HG02623 (cell line): ENCODE results near the gene NFASC.

Source experiments
- ATAC-seq: cut with Tn5 transposase; IDR thresholded peaks from one replicate; pipeline ENCODE4 v1.9.1; 2021; ENCODE audit warnings: moderate library complexity; ENCODE audit not compliant: unreplicated experiment

The NFASC gene

DNA sequence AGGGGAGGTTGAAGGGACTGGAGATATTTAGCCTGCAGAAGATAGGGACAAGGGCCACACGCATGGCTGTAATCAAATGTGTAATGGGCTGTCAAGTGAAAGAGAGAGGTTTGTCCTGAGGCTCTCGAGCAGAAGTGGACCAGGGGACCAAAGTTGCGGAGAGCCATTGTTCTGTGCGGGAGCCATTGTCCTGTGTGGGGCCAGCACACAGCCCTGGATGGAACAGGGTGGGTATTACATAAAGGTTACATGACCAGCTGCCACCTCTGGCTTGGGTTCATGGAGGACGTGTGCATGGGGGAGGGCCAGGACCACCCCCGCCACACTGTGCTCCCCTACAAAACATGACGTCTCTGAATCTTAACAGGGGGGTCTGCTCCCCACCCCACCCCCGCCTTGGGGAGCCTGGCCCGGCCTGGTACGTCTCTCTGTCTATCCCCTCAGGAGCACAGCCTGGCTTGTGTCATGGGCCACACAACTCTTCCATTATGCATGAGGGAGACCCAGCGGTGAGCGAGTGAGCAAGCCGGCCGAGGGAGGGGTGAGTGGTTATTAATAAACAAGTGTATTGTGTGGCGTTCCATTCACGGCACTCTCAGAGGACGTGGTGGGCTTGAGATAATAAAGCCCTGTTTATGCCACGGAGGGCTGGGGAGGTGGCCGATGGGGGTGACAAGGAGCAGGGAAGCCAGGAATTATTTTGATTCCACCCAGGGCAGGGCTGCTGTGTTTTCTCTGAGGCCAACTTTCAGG is at the start of gene NFASC:
Gene NFASC, plus strand, starts transcription at position 703 of the 753 bp plus-strand sequence. CDS start 73,454 bp downstream, outside the sequence.
- ATAC-seq, result no peak

DNA sequence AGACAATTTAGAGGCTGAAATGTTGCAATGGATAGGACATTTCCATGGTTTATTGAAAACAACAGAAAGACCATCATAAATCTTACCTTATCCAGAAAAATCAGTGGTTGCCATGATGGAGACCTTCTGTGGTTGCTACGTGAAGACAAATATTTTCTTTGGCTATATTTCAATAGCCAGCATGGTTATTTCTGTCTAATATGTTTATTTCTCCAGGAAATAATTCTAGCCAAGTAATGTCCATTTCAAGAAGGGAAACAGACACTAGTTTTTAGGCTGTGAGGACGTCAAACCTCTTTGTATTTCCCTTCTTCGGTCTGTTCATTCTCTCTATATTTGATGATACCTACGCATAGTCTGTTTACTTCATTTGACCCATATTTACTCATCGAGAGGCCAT is 49.2 kb upstream of the NFASC start:
- ATAC-seq, result no peak

DNA sequence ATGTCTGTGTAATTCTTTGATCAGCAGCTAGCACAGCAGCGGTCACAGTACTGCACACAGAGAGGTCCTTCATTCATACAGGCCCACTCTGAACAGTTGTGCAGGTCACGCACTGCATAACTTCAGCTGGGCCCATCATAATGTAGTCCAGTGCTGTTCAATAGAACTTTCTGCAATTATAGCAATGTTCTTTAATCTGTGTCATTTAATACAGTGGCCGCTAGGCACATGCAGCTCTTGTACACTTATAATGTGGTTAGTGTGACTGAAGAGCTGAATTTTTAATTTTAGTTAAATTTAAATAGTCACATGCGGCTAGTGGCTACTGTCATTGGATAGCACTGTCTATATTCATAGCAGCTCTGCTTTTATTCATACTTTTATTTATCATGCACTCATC is 48.7 kb upstream of the NFASC start:
- no peak for ATAC-seq

DNA sequence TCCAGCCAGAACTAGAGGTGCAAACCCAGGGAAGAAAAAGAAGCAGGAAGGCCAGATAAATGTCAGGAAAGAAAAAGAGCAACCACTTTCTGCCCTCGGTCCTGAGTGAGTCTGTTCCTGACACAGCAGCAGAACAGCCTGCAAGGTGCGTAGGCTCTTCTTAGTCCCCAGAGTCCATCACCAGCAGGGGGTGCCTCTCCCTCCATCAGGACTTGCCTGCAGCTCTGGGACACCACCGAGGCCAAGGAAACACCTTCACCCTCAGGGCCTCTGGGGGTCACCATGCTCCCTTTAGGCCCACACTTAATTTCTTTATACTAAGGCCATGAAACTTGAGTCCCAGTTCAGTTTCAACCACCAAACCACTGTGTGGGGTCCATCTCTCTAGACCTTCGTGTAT is 43.7 kb upstream of the NFASC start:
- no peak for ATAC-seq

DNA sequence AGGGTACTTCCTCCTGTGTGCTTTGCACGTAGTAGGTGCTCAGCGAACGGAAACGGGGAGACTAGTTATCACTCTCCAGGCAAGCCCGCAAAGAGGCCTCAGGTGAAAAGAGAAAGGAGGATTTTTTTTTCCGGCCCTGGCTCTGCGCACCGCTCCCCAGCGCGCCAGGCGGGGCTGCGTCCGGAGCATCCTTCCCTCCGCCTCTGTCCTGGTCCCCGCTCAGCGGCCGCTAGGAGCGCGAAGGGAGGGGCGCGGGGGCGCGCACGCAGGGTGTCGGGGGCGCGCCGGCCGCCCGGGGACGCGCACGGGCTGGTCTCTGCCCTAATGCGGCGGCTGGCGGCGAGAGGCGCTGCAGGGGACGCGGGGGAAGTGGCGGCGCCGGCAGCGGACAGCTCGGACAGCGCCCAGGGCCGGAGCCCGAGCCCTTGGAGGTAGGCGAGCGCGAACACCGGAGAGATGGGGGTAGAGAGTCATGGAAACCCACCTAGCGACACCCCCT is 42.3 kb upstream of the NFASC start:
- no peak for ATAC-seq

DNA sequence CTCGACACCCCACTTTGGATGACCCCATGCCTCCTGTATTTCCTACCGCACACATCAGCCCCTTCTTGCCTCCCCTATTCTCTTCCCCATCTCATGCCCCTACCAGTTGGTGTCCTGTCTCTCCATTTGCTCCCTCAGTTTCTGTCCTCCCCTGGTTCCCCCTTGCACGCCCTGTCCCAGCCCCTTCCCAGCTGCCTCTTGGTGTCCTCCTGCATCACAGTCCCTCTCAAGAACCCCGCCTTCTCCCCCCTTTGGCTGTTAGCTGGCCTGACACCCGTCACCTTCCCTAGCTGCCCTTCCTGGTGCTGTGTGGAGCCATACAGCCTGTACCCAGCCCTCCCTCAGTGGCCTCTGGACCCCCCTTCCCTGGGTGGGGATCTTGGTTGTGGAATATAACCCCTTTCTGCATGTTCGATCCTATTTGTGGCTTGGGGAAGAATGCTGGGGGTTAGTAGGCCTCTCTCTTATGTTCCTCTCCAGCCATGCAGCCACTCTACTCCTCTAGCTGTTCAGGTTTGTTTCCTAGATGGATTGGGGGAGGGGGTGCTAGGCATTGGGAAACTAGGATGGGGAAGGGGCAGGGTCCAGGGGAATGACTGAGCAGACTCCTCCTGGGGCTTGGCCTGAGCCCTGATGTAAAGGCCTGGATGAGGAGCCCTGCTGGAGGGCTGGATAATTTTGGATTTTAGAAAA is 41.4 kb upstream of the NFASC start:
- no peak for ATAC-seq

DNA sequence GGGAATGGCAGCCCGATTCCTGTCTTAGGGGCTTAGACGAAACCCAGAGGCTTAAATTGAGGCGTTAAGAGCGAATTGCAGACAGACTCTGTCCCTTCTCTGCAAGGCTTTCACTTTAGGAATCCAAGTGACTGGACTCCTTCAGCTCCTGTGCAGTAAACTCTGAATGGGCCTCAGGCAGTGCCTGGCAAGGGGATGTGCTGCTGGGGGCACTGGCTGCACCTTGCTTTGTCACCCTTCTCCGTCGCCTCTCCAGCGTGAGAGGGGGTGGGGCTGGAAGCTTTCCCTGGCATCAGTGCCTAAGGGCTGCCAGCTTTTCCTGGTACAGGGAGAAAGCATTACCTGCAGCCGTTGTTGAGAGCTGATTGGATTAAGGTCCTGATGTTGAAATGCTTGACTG is 39.9 kb upstream of the NFASC start:
- ATAC-seq, result no peak

DNA sequence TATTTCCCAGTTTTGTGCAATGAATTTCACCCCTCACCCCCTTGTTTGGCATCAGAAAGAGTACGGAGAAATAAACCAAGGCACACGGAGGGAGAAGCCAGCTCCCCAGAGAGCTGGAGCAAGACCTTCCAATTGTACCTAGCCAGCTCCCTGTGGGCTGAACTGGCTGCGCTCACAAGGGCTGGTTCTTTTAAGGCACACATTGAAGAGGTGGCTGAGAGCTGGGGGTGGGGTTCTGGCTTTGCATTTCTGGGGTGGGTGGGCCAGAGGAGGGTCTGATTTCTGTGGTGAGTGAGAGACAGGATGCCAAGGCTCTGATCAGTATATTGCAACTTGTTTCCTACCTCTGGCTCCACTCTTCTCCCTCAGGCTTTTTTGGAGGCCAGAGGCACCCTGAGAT is 39.5 kb upstream of the NFASC start:
- no peak for ATAC-seq

DNA sequence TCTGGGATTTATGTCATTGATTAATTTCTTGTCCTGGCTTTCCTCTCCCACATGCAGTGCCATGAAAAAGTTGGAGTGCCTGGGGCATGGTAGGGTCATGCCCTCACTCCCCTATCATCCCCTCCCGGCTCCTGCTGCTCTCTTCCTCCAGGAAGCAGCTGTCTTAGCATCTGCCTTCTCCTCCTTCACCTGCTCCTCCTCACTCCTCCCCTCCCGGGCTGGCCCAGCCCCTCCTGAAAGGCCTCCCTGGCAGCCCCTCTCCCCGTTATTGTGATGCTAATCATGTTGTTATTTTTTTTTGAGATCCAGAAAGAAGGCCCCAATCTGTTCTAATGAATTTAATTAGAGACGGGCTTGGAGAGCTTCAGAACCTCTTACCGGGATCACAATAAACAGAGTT is 36.3 kb upstream of the NFASC start:
- ATAC-seq, result no peak

DNA sequence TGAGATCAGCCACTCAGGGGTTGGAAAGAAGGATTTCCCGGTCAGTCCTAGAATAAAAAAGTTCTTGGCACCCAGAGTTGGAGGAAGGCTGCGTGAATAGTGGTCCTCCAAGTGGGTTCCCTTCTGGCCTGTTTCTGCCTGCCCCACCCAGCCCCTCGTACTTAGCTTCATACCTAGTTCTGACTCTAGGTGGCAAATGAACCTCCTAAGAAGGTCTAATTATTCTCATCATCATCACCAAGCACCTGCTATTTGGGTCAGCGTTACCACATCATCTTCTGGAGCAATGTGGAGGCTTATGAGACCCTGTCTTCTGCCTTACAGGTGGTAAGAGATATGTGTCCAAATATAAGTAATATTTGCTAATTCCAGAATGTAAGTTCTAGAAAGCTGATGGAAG is 35.9 kb upstream of the NFASC start:
- ATAC-seq, result no peak

DNA sequence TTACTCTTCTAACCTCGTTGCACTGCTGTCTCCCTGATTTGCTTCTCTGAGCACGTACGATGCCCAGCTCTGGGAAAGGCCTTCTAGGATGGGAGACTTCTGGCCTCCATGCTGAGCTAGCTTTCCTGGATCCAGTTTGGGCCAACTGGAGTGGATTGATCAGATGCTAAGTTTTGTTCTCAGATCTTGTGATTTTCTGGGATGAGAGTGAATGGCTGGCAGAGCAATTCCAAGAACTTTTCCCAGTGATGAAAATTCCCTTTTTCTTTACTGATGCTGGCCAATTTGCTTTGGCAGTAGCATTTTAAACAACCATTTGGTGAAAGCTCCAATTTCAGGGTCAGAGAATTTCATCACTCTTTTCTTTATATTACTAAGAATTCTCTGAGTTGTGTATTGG is 34.9 kb upstream of the NFASC start:
- no peak for ATAC-seq

DNA sequence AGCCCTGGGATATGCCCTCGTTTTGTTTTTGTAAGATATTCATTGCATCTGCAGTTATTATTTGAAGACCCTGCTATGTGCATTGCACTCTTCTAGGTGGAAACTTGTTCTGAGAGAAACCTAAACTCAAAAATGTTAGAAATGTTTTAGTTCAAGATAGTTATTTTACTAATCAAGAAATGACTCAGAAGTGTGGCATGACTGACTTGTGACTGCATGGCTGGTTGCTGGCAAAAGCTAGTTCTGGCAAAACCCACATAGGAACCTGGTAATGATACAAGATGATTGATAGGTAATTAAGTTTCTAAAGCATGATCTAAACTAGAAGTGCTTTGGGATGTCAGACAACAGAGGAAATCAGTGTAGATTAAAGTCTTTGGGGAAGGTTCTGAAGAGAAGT is 33.8 kb upstream of the NFASC start:
- ATAC-seq, result no peak

DNA sequence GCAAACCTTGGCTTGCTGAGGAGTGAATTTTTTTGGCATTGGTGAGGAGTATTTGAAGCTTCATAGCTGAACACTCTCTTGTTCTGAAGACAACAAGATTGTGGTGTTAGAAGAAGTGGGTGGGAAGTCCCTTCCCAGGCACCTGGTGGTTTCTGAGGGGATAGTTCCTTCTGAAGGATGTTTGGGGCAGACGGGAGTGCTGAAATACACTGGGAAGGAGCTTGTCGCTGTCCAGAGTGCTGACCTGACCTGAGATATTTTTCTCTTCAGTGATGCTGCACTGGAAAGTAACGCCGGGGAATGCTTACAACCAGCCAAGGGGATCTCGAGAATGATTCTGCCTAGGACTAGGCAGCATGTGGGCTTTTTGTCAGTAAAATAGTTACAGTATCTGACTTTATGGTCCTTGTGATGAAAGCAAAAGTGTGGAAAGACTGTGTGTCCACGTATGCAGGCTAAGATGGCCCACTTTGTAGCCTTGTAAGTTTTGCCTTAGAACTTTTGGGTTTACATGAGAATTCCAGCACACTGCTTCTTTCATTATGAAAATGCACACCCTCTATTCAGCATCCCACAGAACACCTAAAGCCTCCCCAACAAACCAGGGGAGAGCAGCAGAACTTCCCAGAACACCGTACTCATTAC is 33.1 kb upstream of the NFASC start:
- no peak for ATAC-seq

DNA sequence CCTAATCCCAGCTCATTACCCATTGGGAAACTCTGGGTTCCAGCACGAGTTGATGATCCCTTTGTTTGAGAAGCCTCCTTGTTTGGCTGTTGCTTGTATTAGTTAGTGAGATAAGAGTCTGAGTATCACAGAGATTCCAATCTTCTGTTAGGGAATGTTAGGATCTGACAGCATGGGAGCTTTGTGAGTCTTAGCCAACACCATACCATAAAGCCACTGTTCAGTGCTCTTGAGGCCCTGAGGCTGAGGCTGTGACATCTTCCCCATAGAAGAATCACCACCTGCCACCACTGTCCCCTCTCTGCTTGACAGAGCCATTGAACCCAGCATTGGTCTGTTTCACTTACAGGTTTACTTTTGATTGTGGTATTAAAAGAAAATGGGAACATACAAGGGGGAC is 29.3 kb upstream of the NFASC start:
- ATAC-seq, result no peak

DNA sequence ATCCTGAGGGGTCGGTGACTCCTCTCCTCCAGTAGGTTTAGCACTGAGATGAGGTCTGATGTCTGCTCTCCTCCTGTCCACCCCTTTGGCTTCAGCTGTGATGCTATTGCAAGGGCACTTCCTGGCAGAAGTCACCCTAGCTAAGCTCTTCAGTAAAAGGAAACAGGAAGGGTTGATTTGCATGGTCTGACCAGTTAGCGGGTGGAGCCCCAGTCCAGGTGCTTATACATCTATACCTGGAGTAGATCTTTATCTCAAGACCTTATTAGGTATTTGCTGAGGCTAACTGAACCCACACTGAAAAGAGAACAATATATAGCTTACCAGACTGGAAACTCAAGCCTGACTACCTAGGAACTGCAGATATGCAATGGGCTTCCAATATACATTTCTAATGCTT is 28.9 kb upstream of the NFASC start:
- no peak for ATAC-seq

DNA sequence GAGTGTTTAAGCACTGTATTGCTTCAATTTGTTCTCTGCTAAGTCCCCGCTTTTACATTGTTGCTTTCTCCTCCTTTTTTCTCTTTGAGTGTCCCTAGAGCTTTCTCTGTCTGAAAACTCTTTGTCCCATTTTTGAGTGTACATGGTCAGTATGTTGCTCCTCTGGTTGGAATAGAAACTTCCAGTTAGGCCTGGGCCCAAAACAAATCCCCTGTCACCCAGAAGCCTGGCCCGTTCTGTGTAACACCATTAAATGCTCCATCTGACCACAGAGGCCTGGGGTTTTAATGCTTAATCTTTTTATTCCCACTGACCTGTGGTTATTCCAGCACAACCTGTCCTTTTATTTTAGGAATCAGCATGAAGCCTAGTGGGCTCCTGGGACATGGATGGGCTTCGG is 28.3 kb upstream of the NFASC start:
- no peak for ATAC-seq

DNA sequence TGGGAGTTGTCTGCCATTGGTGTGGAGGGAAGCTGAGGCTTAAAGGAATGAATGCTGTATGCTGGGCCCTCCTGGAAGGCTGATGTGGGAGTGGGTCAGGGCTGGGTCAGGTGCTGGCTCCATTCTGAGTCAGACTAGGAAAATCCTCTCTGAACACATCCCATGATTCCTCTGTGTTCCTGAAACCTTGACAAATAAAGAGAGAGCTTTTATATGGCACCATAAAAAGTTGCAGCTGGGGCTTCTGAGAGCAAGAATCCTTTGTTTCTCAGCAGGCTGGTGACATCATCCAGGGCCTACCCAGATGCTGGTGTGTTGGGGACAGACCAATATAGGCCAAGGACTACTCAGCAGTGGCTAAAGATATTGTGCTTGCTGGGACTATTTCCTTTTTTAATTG is 27.8 kb upstream of the NFASC start:
- ATAC-seq, result no peak

DNA sequence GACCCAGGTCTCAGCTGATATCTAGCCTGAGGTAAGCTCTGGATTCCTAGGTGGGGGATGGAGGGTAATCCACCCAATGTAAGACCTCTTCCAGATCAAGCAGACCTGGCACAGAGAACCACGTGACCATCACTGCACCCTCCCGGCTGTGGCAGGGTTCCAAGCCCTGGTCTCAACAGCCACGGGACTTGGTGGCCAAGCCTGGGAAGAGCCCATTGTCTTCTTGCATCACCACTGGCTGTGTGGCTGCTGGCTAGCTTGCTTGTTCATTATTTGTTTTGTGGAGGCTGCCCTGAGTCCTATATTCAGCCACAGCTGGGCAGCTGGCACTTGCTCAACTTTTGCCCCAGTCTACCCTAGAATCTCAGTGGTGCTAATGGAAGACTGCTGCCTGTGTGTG is 24.1 kb upstream of the NFASC start:
- no peak for ATAC-seq

DNA sequence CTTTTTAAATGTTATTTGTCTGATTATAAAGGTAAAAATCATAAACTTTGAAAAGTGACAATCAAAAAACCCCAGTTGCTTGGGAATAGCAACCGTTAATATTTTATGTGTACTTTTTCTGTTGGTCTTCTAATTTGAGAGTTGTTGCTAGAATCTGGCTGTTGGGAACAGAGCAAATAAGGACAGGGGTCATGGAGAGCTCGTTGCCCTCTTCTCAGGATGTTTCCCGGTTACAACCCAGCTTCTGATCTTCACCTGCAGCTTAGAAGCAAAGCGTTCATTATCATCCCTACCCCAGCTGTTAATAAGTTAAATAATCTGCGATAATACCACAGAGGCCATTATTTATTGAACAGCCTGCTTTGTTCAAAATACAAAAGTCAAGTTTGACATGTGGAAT is 22.1 kb upstream of the NFASC start:
- no peak for ATAC-seq

DNA sequence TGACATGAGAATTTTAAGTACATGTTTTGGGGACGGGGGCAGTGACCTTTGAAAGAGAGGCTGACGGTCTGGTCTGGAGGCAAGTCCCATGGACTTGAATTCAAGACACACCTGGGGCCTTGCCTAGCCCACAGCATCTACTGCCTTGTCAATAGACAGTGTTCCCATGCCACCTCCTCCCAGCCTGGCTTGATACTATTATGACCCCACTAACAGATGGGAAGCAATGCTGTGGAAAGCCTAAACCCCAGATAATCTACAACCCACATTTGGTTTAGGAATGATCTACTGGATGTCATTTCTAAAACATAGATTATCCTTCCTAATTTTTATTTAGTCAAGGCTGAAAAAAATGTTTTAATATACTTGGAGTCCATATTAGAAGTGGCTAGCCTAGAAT is 17.8 kb upstream of the NFASC start:
- ATAC-seq, result no peak

DNA sequence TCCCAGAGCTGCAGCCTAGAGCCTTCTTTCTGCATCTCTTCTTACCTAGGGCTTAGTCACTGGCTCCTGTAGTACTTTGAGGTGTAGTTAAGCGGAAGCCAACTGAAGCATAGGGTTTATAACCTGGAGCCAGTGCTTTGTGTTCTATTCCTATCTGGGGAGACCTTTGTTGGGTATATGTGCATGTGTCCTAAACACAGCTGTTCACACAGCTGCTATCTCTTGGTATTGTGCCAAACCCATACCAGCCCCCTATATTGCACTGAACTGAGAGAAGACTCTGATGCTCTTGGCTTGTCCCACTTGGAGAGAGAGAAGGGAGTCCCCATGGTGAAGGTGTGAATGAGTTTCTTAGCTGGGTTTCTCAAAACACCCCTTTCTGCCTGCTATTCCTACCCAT is 17.2 kb upstream of the NFASC start:
- no peak for ATAC-seq

DNA sequence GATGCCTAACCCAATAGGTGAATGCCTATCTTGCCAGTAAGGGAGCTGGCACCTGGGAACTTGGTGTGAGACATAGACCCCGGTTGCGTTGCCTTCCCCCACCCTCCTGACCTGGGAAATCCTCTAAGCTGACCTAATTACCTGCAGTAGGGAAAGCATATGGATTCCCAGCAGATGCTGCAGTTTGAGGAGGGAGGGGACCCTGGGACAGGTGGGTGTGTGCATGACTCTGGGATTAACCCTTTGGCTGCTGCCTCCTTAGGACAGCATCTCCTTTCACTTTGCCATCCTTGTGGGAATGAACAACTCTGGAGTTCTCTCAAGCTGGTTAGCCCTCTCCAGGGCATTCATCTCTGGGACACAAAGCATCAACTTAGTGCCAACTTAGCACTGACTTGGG is 16.4 kb upstream of the NFASC start:
- no peak for ATAC-seq
